Sigmoid colon (tissue), 4 donors: ENCODE measurements around the gene PTPRT.

Experiments
- CTCF ChIP-seq, 4 experiments: fragments of 450-650 bp in 3 of 4; fragments of 200-600 bp in 1 of 4; IDR thresholded peaks; one replicate each; pipeline ENCODE4 v1.5.1; 2016 to 2019; ENCODE audit warnings: antibody characterized with exemption in 4 of 4, mild to moderate bottlenecking in 3 of 4, moderate library complexity in 2 of 4
- EP300 ChIP-seq, 4 donors: sonication (generic); formaldehyde crosslinking; IDR thresholded peaks; one replicate each; pipeline ENCODE4 v1.6.1; 2017; ENCODE audit warnings: antibody characterized with exemption in 4 of 4
- POLR2A ChIP-seq, 2 donors: fragments of 450-650 bp; IDR thresholded peaks; one replicate each; pipeline ENCODE4 v1.6.1; 2016; ENCODE audit warnings: antibody characterized with exemption in 2 of 2, mild to moderate bottlenecking in 2 of 2, moderate library complexity in 2 of 2
- POLR2AphosphoS5 ChIP-seq, 4 donors: sonication (generic); formaldehyde crosslinking; IDR thresholded peaks; one replicate each; pipeline ENCODE4 v1.6.1; 2017; ENCODE audit warnings: antibody characterized with exemption in 4 of 4

- no peak for TF ChIP-seq POLR2A (IDR thresholded peaks at IDR 0.05)
- TF ChIP-seq POLR2AphosphoS5 (IDR thresholded peaks at IDR 0.05) = no peak
- no peak for TF ChIP-seq CTCF (IDR thresholded peaks at IDR 0.05)
- TF ChIP-seq EP300 (IDR thresholded peaks at IDR 0.05) = no peak
Measured at GRCh38 chr20:42721923-42722322, 467.8 kb downstream of the PTPRT start.
